A549 treated with AZD2906 at 1 μM for 4 hours (cell line): Measurements from ENCODE around the gene SCAF11. TPM values are rescaled to one million over a fixed set of nuclear protein-coding genes. Genes with fewer than 3 reads are reported as not detected.

Source experiments
- total RNA-seq: library from RNA; stranded (reverse); fragments of 200-300 nt; extraction: Qiagen RNA extraction; gene quantifications from 5 replicates; pipeline ENCODE4 v1.2.3, GENCODE V29; 2022

SCAF11 gene
- 39.0 to 54.9 TPM (median 42.2 TPM) in 5 replicates for total RNA-seq

GRCh38 chr12:45990468-45991283 lies at the start of gene SCAF11:
SCAF11 (minus strand) TSS chr12:45990574; CDS start chr12:45964167, 26,407 bp downstream.

